Stimulated activated CD8-positive, alpha-beta memory T cell treated with anti-CD3 and anti-CD28 coated beads, Interleukin-2, amount 100 ng/mL, for 1 hour (primary cell): ENCODE results near the gene ZMYND8.
"Not testable (repeated sequence)": the region's sequence is repeated elsewhere in the genome, so short reads cannot be mapped to it uniquely, and the experiment has no call there.

Experiments
- DNase-seq, 2 donors: peaks; one replicate each; pipeline ENCODE4 v3.0.0-alpha.2; 2020; ENCODE audit warnings: low read depth in 2 of 2

Gene ZMYND8

GRCh38 chr20:47286681-47287080, 69.8 kb downstream of the ZMYND8 start:
- no peak for DNase-seq

- DNase-seq: no peak
Measured at GRCh38 chr20:47285189-47285588, 71.3 kb downstream of the ZMYND8 start.

GRCh38 chr20:47284373-47284772, 72.1 kb downstream of the ZMYND8 start:
- DNase-seq: no peak

GRCh38 chr20:47283411-47283810, 73.1 kb downstream of the ZMYND8 start:
- DNase-seq: no peak

GRCh38 chr20:47282864-47283263, 73.6 kb downstream of the ZMYND8 start:
- no peak for DNase-seq

GRCh38 chr20:47281376-47281775, 75.1 kb downstream of the ZMYND8 start:
- DNase-seq: no peak

- no peak for DNase-seq
Measured at GRCh38 chr20:47280668-47281067, 75.8 kb downstream of the ZMYND8 start.

- no peak for DNase-seq
Measured at GRCh38 chr20:47280228-47280627, 76.3 kb downstream of the ZMYND8 start.

GRCh38 chr20:47278907-47279348, 77.6 kb downstream of the ZMYND8 start:
- DNase-seq: no peak

GRCh38 chr20:47277535-47277872, 79.0 kb downstream of the ZMYND8 start:
- not testable (repeated sequence) for DNase-seq

GRCh38 chr20:47276851-47277534, 79.5 kb downstream of the ZMYND8 start:
- no peak for DNase-seq

GRCh38 chr20:47276251-47276650, 80.2 kb downstream of the ZMYND8 start:
- no peak for DNase-seq

- no peak for DNase-seq
Measured at GRCh38 chr20:47275548-47275947, 81.0 kb downstream of the ZMYND8 start.

GRCh38 chr20:47274401-47275108, 81.9 kb downstream of the ZMYND8 start:
- no peak for DNase-seq

GRCh38 chr20:47273591-47274235, 82.8 kb downstream of the ZMYND8 start:
- DNase-seq: no peak

- DNase-seq: peak; percentile 4 to 13
Measured at GRCh38 chr20:47272893-47273590, 83.5 kb downstream of the ZMYND8 start.

- no peak for DNase-seq
Measured at GRCh38 chr20:47271046-47271615, 85.4 kb downstream of the ZMYND8 start.

GRCh38 chr20:47269309-47270165, 87.0 kb downstream of the ZMYND8 start:
- no peak for DNase-seq

GRCh38 chr20:47267621-47268020, 88.9 kb downstream of the ZMYND8 start:
- DNase-seq: no peak

- DNase-seq: no peak
Measured at GRCh38 chr20:47266847-47267515, 89.5 kb downstream of the ZMYND8 start.
